CD8-positive, alpha-beta memory T cell (primary cell): ENCODE results near the gene ASCC1. TPM values are rescaled to one million over a fixed set of nuclear protein-coding genes. Genes with fewer than 3 reads are reported as not detected.

Experiments used
- CTCF ChIA-PET: fragments of 350-600 bp; sonication (Branson Sonifier 250); formaldehyde crosslinking; loops from one replicate; lab custom pipeline; 2021; ENCODE audit warnings: antibody characterized with exemption; lab: Charles Lee
- POLR2A ChIA-PET: fragments of 350-600 bp; sonication (Branson Sonifier 250); formaldehyde crosslinking; loops from one replicate; lab custom pipeline; 2021; ENCODE audit warnings: antibody characterized with exemption; lab: Charles Lee
- DNase-seq, 5 donors: peaks; one replicate each; pipeline versions ENCODE4 v3.0.0 to v3.0.0-alpha.2; 2020 to 2022; ENCODE audit warnings: mixed read lengths in 1 of 5
- H3K27ac ChIP-seq: one replicate; pipeline ENCODE4 v1.7.0; 2013; ENCODE audit warnings: low read depth, mild to moderate bottlenecking, low read length, moderate library complexity
- H3K27me3 ChIP-seq: 2 replicates; pipeline ENCODE4 v1.7.0; 2013; ENCODE audit warnings: low read length, mild to moderate bottlenecking; ENCODE audit not compliant: insufficient read depth, poor library complexity, severe bottlenecking
- H3K36me3 ChIP-seq: 2 replicates; pipeline ENCODE4 v1.7.0; 2013; ENCODE audit warnings: mild to moderate bottlenecking, low read length, moderate library complexity; ENCODE audit not compliant: insufficient read depth
- H3K4me1 ChIP-seq: 2 replicates; pipeline ENCODE4 v1.7.0; 2013; ENCODE audit warnings: mild to moderate bottlenecking, low read length, moderate library complexity; ENCODE audit not compliant: insufficient read depth
- H3K4me3 ChIP-seq: 2 replicates; pipeline ENCODE4 v1.7.0; 2013; ENCODE audit warnings: mild to moderate bottlenecking, low read length
- H3K9me3 ChIP-seq: 2 replicates; pipeline ENCODE4 v1.7.0; 2013; ENCODE audit warnings: mild to moderate bottlenecking, low read length
- H3K27ac Mint-ChIP-seq, 8 donors: one replicate each; pipeline ENCODE4 v1.8.0; 2020 to 2021; ENCODE audit warnings: mixed read lengths in 8 of 8, mild to moderate bottlenecking in 6 of 8, inconsistent platforms in 3 of 8, moderate library complexity in 3 of 8
- H3K27me3 Mint-ChIP-seq, 2 donors: one replicate each; pipeline ENCODE4 v1.8.0; 2020 to 2021; ENCODE audit warnings: mixed read lengths in 2 of 2, mild to moderate bottlenecking in 1 of 2, moderate library complexity in 1 of 2
- H3K36me3 Mint-ChIP-seq, 3 donors: one replicate each; pipeline ENCODE4 v1.8.0; 2020 to 2021; ENCODE audit warnings: mixed read lengths in 3 of 3, inconsistent platforms in 1 of 3, mild to moderate bottlenecking in 1 of 3
- H3K4me1 Mint-ChIP-seq, 3 donors: one replicate each; pipeline ENCODE4 v1.8.0; 2020 to 2021; ENCODE audit warnings: mixed read lengths in 3 of 3, inconsistent platforms in 1 of 3, mild to moderate bottlenecking in 1 of 3
- H3K4me3 Mint-ChIP-seq, 7 donors: one replicate each; pipeline ENCODE4 v1.8.0; 2020 to 2021; ENCODE audit warnings: mixed read lengths in 7 of 7, mild to moderate bottlenecking in 6 of 7, moderate library complexity in 4 of 7, inconsistent platforms in 2 of 7
- H3K9me3 Mint-ChIP-seq, 5 donors: one replicate each; pipeline ENCODE4 v1.8.0; 2020 to 2022; ENCODE audit warnings: mixed read lengths in 5 of 5, mild to moderate bottlenecking in 3 of 5, moderate library complexity in 2 of 5, inconsistent platforms in 1 of 5
- polyA plus RNA-seq: library from polyadenylated mRNA; unstranded; fragments of 300-500 nt; fragmentation: Illumina TruSeq; gene quantifications from one replicate; pipeline ENCODE4 v1.2.3, GENCODE V29; 2021
- total RNA-seq, 2 experiments: library from RNA; stranded (reverse); gene quantifications; one replicate each; pipeline ENCODE4 v1.2.3, GENCODE V29; 2021

Gene ASCC1
- total and polyA plus RNA-seq, 3 experiments from 2014 or later: 19.1 to 43.2 (median 36.3) TPM

GRCh38 chr10:72081772-72082590 lies 134.1 kb downstream of the ASCC1 start:
- CTCF ChIA-PET: interaction anchor here (1.6 to 3.0 kb wide), 2 partner anchors 19 to 33 kb away, joined by 3 to 10 read pairs; no protein-coding TSS in a partner anchor

GRCh38 chr10:72081210-72081609 lies 134.9 kb downstream of the ASCC1 start:
- peaks cover 95% of the 10 kb centered on the region for H3K4me1 ChIP-seq
- H3K9me3 Mint-ChIP-seq: peaks cover 0 to 3% (median 0%) of the 10 kb centered on the region in 5 donors
- no peaks in the 10 kb centered on the region for H3K9me3 ChIP-seq
- no peak overlapping the region for H3K27ac ChIP-seq
- peak overlapping the region; percentile 61 to 99 (median 75) for H3K4me3 Mint-ChIP-seq
- H3K27ac Mint-ChIP-seq: peak overlapping the region; percentile 66 to 99 (median 90)
- peaks cover 4 to 77% (median 22%) of the 10 kb centered on the region in 3 donors for H3K36me3 Mint-ChIP-seq
- H3K27me3 Mint-ChIP-seq: peaks cover 0 to 10% of the 10 kb centered on the region in 2 donors
- ChIA-PET POLR2A (interaction anchor here (0.5 kb wide), 2 partner anchors 136 to 188 kb away, joined by 3 read pairs; no protein-coding TSS in a partner anchor), CTCF (no interaction called here)
- H3K36me3 ChIP-seq: peaks cover 16% of the 10 kb centered on the region
- no peak overlapping the region for H3K4me3 ChIP-seq
- no peak for DNase-seq
- peaks cover 89 to 97% (median 96%) of the 10 kb centered on the region in 3 donors for H3K4me1 Mint-ChIP-seq
- no peaks in the 10 kb centered on the region for H3K27me3 ChIP-seq

More at GRCh38 chr10:72081772-72082590, 134.1 kb downstream of the ASCC1 start:
- no peak for DNase-seq
- Mint-ChIP-seq H3K4me1 (peaks cover 87 to 97% (median 95%) of the 10 kb centered on the region in 3 donors), H3K9me3 (peaks cover 0 to 5% (median 0%) of the 10 kb centered on the region in 5 donors), H3K36me3 (peaks cover 9 to 77% (median 25%) of the 10 kb centered on the region in 3 donors), H3K27ac (peak overlapping the region; percentile 66 to 99 (median 90)), H3K4me3 (peak overlapping the region; percentile 68 to 99 (median 91)), H3K27me3 (peaks cover 0 to 10% of the 10 kb centered on the region in 2 donors)
- Histone ChIP-seq H3K36me3 (peaks cover 19% of the 10 kb centered on the region), H3K27ac (no peak overlapping the region), H3K9me3 (no peaks in the 10 kb centered on the region), H3K27me3 (no peaks in the 10 kb centered on the region), H3K4me3 (no peak overlapping the region), H3K4me1 (peaks cover 93% of the 10 kb centered on the region)
- POLR2A ChIA-PET: no interaction called here

GRCh38 chr10:72080042-72080975 lies 135.8 kb downstream of the ASCC1 start:
- Histone ChIP-seq H3K4me3 (peak overlapping the region; percentile 36), H3K9me3 (no peaks in the 10 kb centered on the region), H3K4me1 (peaks cover 95% of the 10 kb centered on the region), H3K36me3 (peaks cover 13% of the 10 kb centered on the region), H3K27me3 (no peaks in the 10 kb centered on the region), H3K27ac (no peak overlapping the region)
- Mint-ChIP-seq H3K27ac (peak overlapping the region; percentile 77 to 99 (median 96)), H3K27me3 (peaks cover 0 to 6% of the 10 kb centered on the region in 2 donors), H3K9me3 (peaks cover 0 to 3% (median 0%) of the 10 kb centered on the region in 5 donors), H3K36me3 (peaks cover 0 to 75% (median 20%) of the 10 kb centered on the region in 3 donors), H3K4me3 (peak overlapping the region; percentile 86 to 93 (median 90)), H3K4me1 (peaks cover 86 to 97% (median 96%) of the 10 kb centered on the region in 3 donors)
- POLR2A ChIA-PET: interaction anchor here (0.5 to 1.8 kb wide), 6 partner anchors 8 to 195 kb away, joined by 3 to 21 read pairs (median 4); partner anchors contain the start of gene SPOCK2
- CTCF ChIA-PET: interaction anchor here (1.0 to 3.6 kb wide), 8 partner anchors 9 to 258 kb away, joined by 3 to 22 read pairs (median 6); partner anchors contain the start of genes ANAPC16, ASCC1 and SPOCK2
- peak in 1 of 5 donors; percentile 34 for DNase-seq

GRCh38 chr10:72079356-72079755 lies 136.7 kb downstream of the ASCC1 start:
- peaks cover 0 to 3% (median 0%) of the 10 kb centered on the region in 5 donors for H3K9me3 Mint-ChIP-seq
- Histone ChIP-seq H3K9me3 (no peaks in the 10 kb centered on the region), H3K4me3 (peak overlapping the region; percentile 36), H3K4me1 (peaks cover 95% of the 10 kb centered on the region), H3K27me3 (no peaks in the 10 kb centered on the region), H3K36me3 (peaks cover 22% of the 10 kb centered on the region), H3K27ac (peak overlapping the region; percentile 19)
- H3K27me3 Mint-ChIP-seq: peaks cover 0 to 7% of the 10 kb centered on the region in 2 donors
- peak; percentile 66 to 93 (median 85) for DNase-seq
- peaks cover 86 to 97% (median 96%) of the 10 kb centered on the region in 3 donors for H3K4me1 Mint-ChIP-seq
- peak overlapping the region; percentile 77 to 98 (median 94) for H3K27ac Mint-ChIP-seq
- H3K4me3 Mint-ChIP-seq: peak overlapping the region; percentile 86 to 93 (median 90)
- ChIA-PET CTCF (interaction anchor here (1.0 to 3.6 kb wide), 10 partner anchors 10 to 259 kb away, joined by 3 to 22 read pairs (median 4); partner anchors contain the start of genes ANAPC16, ASCC1 and SPOCK2), POLR2A (interaction anchor here (0.6 to 1.8 kb wide), 8 partner anchors 9 to 196 kb away, joined by 3 to 21 read pairs (median 5); partner anchors contain the start of gene SPOCK2)
- H3K36me3 Mint-ChIP-seq: peaks cover 0 to 76% (median 13%) of the 10 kb centered on the region in 3 donors

GRCh38 chr10:72077275-72077990 lies 138.6 kb downstream of the ASCC1 start:
- H3K4me3 Mint-ChIP-seq: peak overlapping the region; percentile 50 to 82 (median 71)
- H3K4me1 Mint-ChIP-seq: peaks cover 82 to 96% (median 92%) of the 10 kb centered on the region in 3 donors
- H3K27ac ChIP-seq: no peak overlapping the region
- no peaks in the 10 kb centered on the region for H3K27me3 ChIP-seq
- peak overlapping the region; percentile 80 to 91 (median 86) for H3K27ac Mint-ChIP-seq
- ChIA-PET CTCF (interaction anchor here (0.9 to 3.6 kb wide), 3 partner anchors 11 to 49 kb away, joined by 3 to 17 read pairs (median 5); no protein-coding TSS in a partner anchor), POLR2A (interaction anchor here (1.2 kb wide), 1 partner anchor 8 kb away, joined by 4 read pairs; no protein-coding TSS in a partner anchor)
- H3K9me3 ChIP-seq: no peaks in the 10 kb centered on the region
- H3K9me3 Mint-ChIP-seq: peaks cover 0 to 3% (median 0%) of the 10 kb centered on the region in 5 donors
- peak in 1 of 5 donors; percentile 21 for DNase-seq
- peaks cover 94% of the 10 kb centered on the region for H3K4me1 ChIP-seq
- peaks cover 31% of the 10 kb centered on the region for H3K36me3 ChIP-seq
- no peak overlapping the region for H3K4me3 ChIP-seq
- peaks cover 0 to 80% (median 11%) of the 10 kb centered on the region in 3 donors for H3K36me3 Mint-ChIP-seq
- H3K27me3 Mint-ChIP-seq: peaks cover 0 to 3% of the 10 kb centered on the region in 2 donors

GRCh38 chr10:72076756-72077155 lies 139.3 kb downstream of the ASCC1 start:
- Mint-ChIP-seq H3K27ac (peak overlapping the region; percentile 82 to 92 (median 88)), H3K27me3 (peaks cover 0 to 3% of the 10 kb centered on the region in 2 donors), H3K4me3 (peak overlapping the region; percentile 34 to 82 (median 60)), H3K4me1 (peaks cover 75 to 96% (median 86%) of the 10 kb centered on the region in 3 donors), H3K9me3 (peaks cover 0 to 3% (median 0%) of the 10 kb centered on the region in 5 donors), H3K36me3 (peaks cover under 1 to 81% (median 8%) of the 10 kb centered on the region in 3 donors)
- peak in 1 of 5 donors; percentile 30 for DNase-seq
- H3K4me3 ChIP-seq: no peak overlapping the region
- peaks cover 33% of the 10 kb centered on the region for H3K36me3 ChIP-seq
- no peaks in the 10 kb centered on the region for H3K9me3 ChIP-seq
- ChIA-PET CTCF (interaction anchor here (0.9 to 3.6 kb wide), 3 partner anchors 10 to 49 kb away, joined by 3 to 17 read pairs (median 5); no protein-coding TSS in a partner anchor), POLR2A (interaction anchor here (1.1 to 1.2 kb wide), 2 partner anchors 9 to 11 kb away, joined by 4 read pairs; no protein-coding TSS in a partner anchor)
- peaks cover 93% of the 10 kb centered on the region for H3K4me1 ChIP-seq
- H3K27ac ChIP-seq: no peak overlapping the region
- H3K27me3 ChIP-seq: no peaks in the 10 kb centered on the region
